Esophagus squamous epithelium (tissue), 5 donors: ENCODE data around the gene ULK4. TPM values are rescaled to one million over a fixed set of nuclear protein-coding genes. Genes with fewer than 3 reads are reported as not detected.
"Not testable (repeated sequence)": the region's sequence is repeated elsewhere in the genome, so short reads cannot be mapped to it uniquely, and the experiment has no call there.

Experiments used
- DNase-seq: peaks from one replicate; lab custom pipeline; 2025; lab: John Stamatoyannopoulos, UW
- H3K27ac ChIP-seq, 4 donors: fragments of 200-600 bp; sonication (generic); one replicate each; pipeline ENCODE4 v1.5.1; 2016 to 2019; ENCODE audit warnings: mild to moderate bottlenecking in 1 of 4
- H3K27me3 ChIP-seq, 4 donors: fragments of 200-600 bp; sonication (generic); 1 replicate in 3 of 4; 2 replicates in 1 of 4; pipeline versions ENCODE4 v1.5.1 to v1.6.0; 2017 to 2021; ENCODE audit warnings: antibody characterized with exemption in 1 of 4
- H3K36me3 ChIP-seq, 3 donors: fragments of 200-600 bp; sonication (generic); one replicate each; pipeline ENCODE4 v1.5.1; 2016 to 2019
- H3K4me1 ChIP-seq, 3 donors: fragments of 200-600 bp; sonication (generic); one replicate each; pipeline ENCODE4 v1.5.1; 2017 to 2019
- H3K4me3 ChIP-seq, 4 donors: fragments of 200-600 bp; sonication (generic); 1 replicate in 3 of 4; 2 replicates in 1 of 4; pipeline ENCODE4 v1.5.1; 2016 to 2019; ENCODE audit warnings: mild to moderate bottlenecking in 2 of 4, moderate library complexity in 1 of 4
- H3K9me3 ChIP-seq, 3 donors: fragments of 200-600 bp; sonication (generic); one replicate each; pipeline ENCODE4 v1.5.1; 2016 to 2019
- CTCF ChIP-seq, 6 experiments: fragments of 450-650 bp in 4 of 6; fragments of 200-600 bp in 2 of 6; sonication (generic) in 2 of 6; IDR thresholded peaks; one replicate each; pipeline ENCODE4 v1.5.1; 2016 to 2019; ENCODE audit warnings: antibody characterized with exemption in 6 of 6, mild to moderate bottlenecking in 4 of 6, moderate library complexity in 4 of 6
- POLR2A ChIP-seq, 4 donors: fragments of 450-650 bp; IDR thresholded peaks; one replicate each; pipeline ENCODE4 v1.6.1; 2017; ENCODE audit warnings: antibody characterized with exemption in 4 of 4, mild to moderate bottlenecking in 4 of 4, moderate library complexity in 3 of 4
- WGBS, 2 donors: methylation state at CpG; one replicate each; pipeline ENCODE4 v1.1.5; 2018; 5-methylcytosine and 5-hydroxymethylcytosine counted together
- intact Hi-C: fragments of 100-400 bp; cut with DNase I; formaldehyde crosslinking; loops from one replicate; pipeline ENCODE4 v1.15.0; 2022
- total RNA-seq, 4 donors: library from RNA; depleted of rRNA; stranded (reverse); fragments of >200 nt; gene quantifications; one replicate each; pipeline ENCODE4 v1.1.0, GENCODE V29; 2016
- donor health status: DM: yes; HTN: yes; CAD: no.

Gene ULK4
- total RNA-seq, 4 donors from 2014 or later: 2.2 to 11.4 (median 7.9) TPM

GRCh38 chr3:41447701-41448100 lies 514.2 kb downstream of the ULK4 start:
- no peak for TF ChIP-seq CTCF (IDR thresholded peaks at IDR 0.05)
- TF ChIP-seq POLR2A (IDR thresholded peaks at IDR 0.05): no peak
- Histone ChIP-seq H3K4me1 (no peaks in the 10 kb centered on the region), H3K27ac (no peak overlapping the region), H3K36me3 (no peaks in the 10 kb centered on the region), H3K27me3 (no peaks in the 10 kb centered on the region), H3K4me3 (no peak overlapping the region), H3K9me3 (no peaks in the 10 kb centered on the region)
- DNase-seq: no peak
- 94 to 100% methylated on average over 3 to 4 of the region's 4 CpGs for WGBS, 2 donors
- intact Hi-C loops: no loop called here

GRCh38 chr3:41446316-41446715 lies 515.6 kb downstream of the ULK4 start:
- H3K27me3 ChIP-seq, H3K9me3 ChIP-seq, H3K4me3 ChIP-seq, intact Hi-C loops, DNase-seq, H3K4me1 ChIP-seq, H3K36me3 ChIP-seq, H3K27ac ChIP-seq: not testable (repeated sequence)
- WGBS, 2 donors: 93 to 100% methylated on average over 2 to 3 of the region's 3 CpGs

DNA sequence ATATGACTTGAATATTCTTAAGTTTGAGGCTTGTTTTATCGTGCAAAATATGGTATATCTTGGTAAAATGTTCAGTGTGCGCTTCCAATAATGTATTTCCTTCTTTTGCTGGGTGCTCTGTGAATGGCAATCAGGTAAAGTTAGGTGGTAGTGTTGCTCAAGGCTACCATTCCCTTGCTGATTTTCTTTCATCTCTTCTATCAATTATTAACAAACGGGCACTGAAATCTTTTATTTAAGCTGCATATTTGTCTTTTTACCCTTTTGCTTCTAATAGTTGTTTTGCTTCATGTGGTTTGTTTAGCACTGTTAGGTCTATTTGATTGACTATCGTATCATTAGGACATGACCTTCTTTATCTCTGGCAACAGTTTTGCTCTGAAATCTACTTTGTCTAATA lies 520.3 kb downstream of the ULK4 start:
- 82 to 83% methylated on average over 4 of the region's 4 CpGs for WGBS, 2 donors
- no peak overlapping the region for H3K4me3 ChIP-seq
- H3K36me3 ChIP-seq: no peaks in the 10 kb centered on the region
- no peak for DNase-seq
- no peaks in the 10 kb centered on the region for H3K4me1 ChIP-seq
- H3K27me3 ChIP-seq: no peaks in the 10 kb centered on the region
- intact Hi-C loops: no loop called here
- H3K27ac ChIP-seq: no peak overlapping the region
- no peaks in the 10 kb centered on the region for H3K9me3 ChIP-seq
- TF ChIP-seq CTCF (IDR thresholded peaks at IDR 0.05): no peak
- TF ChIP-seq POLR2A (IDR thresholded peaks at IDR 0.05): no peak

- Histone ChIP-seq H3K4me3 (no peak overlapping the region), H3K9me3 (no peaks in the 10 kb centered on the region), H3K36me3 (no peaks in the 10 kb centered on the region), H3K27ac (no peak overlapping the region), H3K27me3 (no peaks in the 10 kb centered on the region), H3K4me1 (no peaks in the 10 kb centered on the region)
- 84 to 87% methylated on average over 2 of the region's 2 CpGs for WGBS, 2 donors
- DNase-seq: no peak
- intact Hi-C loops: no loop called here
- TF ChIP-seq CTCF (IDR thresholded peaks at IDR 0.05) (no peak), POLR2A (IDR thresholded peaks at IDR 0.05) (no peak)
Measured at GRCh38 chr3:41441139-41441538, 520.8 kb downstream of the ULK4 start.

DNA sequence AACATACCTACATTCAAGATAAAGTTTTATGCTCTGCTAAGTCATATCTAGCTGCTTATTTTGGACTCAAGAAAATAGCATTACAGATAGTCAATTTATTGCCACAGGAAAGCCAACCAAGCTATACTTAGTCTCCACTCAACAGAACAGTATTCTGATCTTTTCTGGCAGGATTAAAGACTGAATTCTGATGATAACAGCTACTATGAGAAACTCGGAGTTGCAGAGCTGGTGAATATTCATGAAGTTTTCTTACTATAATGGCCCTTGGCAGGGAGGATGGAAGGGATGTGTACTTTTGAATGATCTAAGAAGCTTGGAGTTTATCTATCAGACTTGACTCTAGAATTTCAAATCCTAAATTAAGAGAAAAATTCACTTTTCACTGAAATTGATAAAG lies 524.9 kb downstream of the ULK4 start:
- no peaks in the 10 kb centered on the region for H3K4me1 ChIP-seq
- TF ChIP-seq CTCF (IDR thresholded peaks at IDR 0.05) (no peak), POLR2A (IDR thresholded peaks at IDR 0.05) (no peak)
- H3K36me3 ChIP-seq: no peaks in the 10 kb centered on the region
- WGBS, 2 donors: 74 to 76% methylated on average over 1 of the region's 1 CpG
- H3K27me3 ChIP-seq: no peaks in the 10 kb centered on the region
- intact Hi-C loops: no loop called here
- no peaks in the 10 kb centered on the region for H3K9me3 ChIP-seq
- no peak for DNase-seq
- H3K27ac ChIP-seq: no peak overlapping the region
- H3K4me3 ChIP-seq: no peak overlapping the region

GRCh38 chr3:41434781-41435180 lies 527.1 kb downstream of the ULK4 start:
- no peak for DNase-seq
- Histone ChIP-seq H3K27me3 (no peaks in the 10 kb centered on the region), H3K36me3 (no peaks in the 10 kb centered on the region), H3K9me3 (no peaks in the 10 kb centered on the region), H3K4me1 (no peaks in the 10 kb centered on the region), H3K4me3 (no peak overlapping the region), H3K27ac (no peak overlapping the region)
- no peak for TF ChIP-seq POLR2A (IDR thresholded peaks at IDR 0.05)
- TF ChIP-seq CTCF (IDR thresholded peaks at IDR 0.05): no peak
- intact Hi-C loops: no loop called here
- 53 to 92% methylated on average over 2 of the region's 2 CpGs for WGBS, 2 donors
